IMR-90 (cell line): ENCODE data around the gene MARF1. TPM values are rescaled to one million over a fixed set of nuclear protein-coding genes. Genes with fewer than 3 reads are reported as not detected.
A peak's percentile ranks its signal among the peaks of the same experiment; 100 is the strongest.

Source experiments
- ATAC-seq: fragments of 200-7000 bp; cut with Tn5 transposase; 2 replicates; pipeline ENCODE4 v1.9.1; 2020; ENCODE audit warnings: low read depth, mild to moderate bottlenecking, moderate library complexity
- BruUV-seq: library from RNA; stranded (reverse); fragments of 400-500 nt; replicated peaks from 2 replicates; lab custom pipeline; 2021; lab: Mats Ljungman, UMichigan
- CTCF ChIA-PET: fragments of 300-600 bp; formaldehyde crosslinking; extraction: SDS; loops from one replicate; lab custom pipeline; 2021; ENCODE audit warnings: antibody characterized with exemption; lab: Yijun Ruan, JAX
- POLR2A ChIA-PET: fragments of 300-600 bp; sonication (Branson Sonifier 250); formaldehyde crosslinking; loops from one replicate; lab custom pipeline; 2022; ENCODE audit warnings: antibody characterized with exemption; ENCODE audit not compliant: unreplicated experiment; lab: Charles Lee
- DNase-seq: peaks from one replicate; pipeline ENCODE4 v3.0.0; 2013
- H2AFZ ChIP-seq: replicated peaks from 2 replicates; pipeline ENCODE3; 2013; ENCODE audit warnings: low read length, mild to moderate bottlenecking; ENCODE audit not compliant: poor library complexity
- H2AK5ac ChIP-seq: 2 replicates; pipeline ENCODE4 v1.6.1; 2013; ENCODE audit warnings: low read depth, low read length, inconsistent platforms
- H2AK9ac ChIP-seq: replicated peaks from 2 replicates; pipeline ENCODE3; 2013; ENCODE audit warnings: mild to moderate bottlenecking, low read depth, low read length, moderate library complexity; ENCODE audit not compliant: poor library complexity
- H2BK120ac ChIP-seq: 2 replicates; pipeline ENCODE4 v1.6.1; 2013; ENCODE audit warnings: low read depth, low read length, inconsistent platforms
- H2BK15ac ChIP-seq: 3 replicates; pipeline ENCODE4 v1.6.1; 2013; ENCODE audit warnings: low read depth, low read length, inconsistent platforms
- H2BK20ac ChIP-seq: 2 replicates; pipeline ENCODE4 v1.6.1; 2013; ENCODE audit warnings: low read depth, mild to moderate bottlenecking, inconsistent platforms, low read length, moderate library complexity
- H2BK5ac ChIP-seq: 2 replicates; pipeline ENCODE4 v1.6.1; 2013; ENCODE audit warnings: mild to moderate bottlenecking, low read depth, low read length, inconsistent platforms; ENCODE audit not compliant: poor library complexity, severe bottlenecking
- H3K14ac ChIP-seq: replicated peaks from 2 replicates; pipeline ENCODE4 v1.6.1; 2013; ENCODE audit warnings: low read depth, low read length, inconsistent platforms
- H3K18ac ChIP-seq: 2 replicates; pipeline ENCODE4 v1.6.1; 2013; ENCODE audit warnings: low read depth, low read length, control low read depth
- H3K23ac ChIP-seq: 2 replicates; pipeline ENCODE4 v1.6.1; 2013; ENCODE audit warnings: low read depth, low read length, inconsistent platforms
- H3K27ac ChIP-seq: 2 replicates; pipeline ENCODE4 v1.5.1; 2013; ENCODE audit warnings: mild to moderate bottlenecking, control low read depth, low read length; ENCODE audit not compliant: insufficient read depth
- H3K27me3 ChIP-seq: 2 replicates; pipeline ENCODE4 v1.6.1; 2013; ENCODE audit warnings: low read length; ENCODE audit not compliant: control insufficient read depth, insufficient read depth
- H3K36me3 ChIP-seq: 2 replicates; pipeline ENCODE4 v1.6.1; 2013; ENCODE audit warnings: low read length, mixed read lengths; ENCODE audit not compliant: control insufficient read depth, insufficient read depth
- H3K4ac ChIP-seq: 2 replicates; pipeline ENCODE4 v1.6.1; 2013; ENCODE audit warnings: low read depth, low read length, inconsistent platforms
- H3K4me1 ChIP-seq: 2 replicates; pipeline ENCODE4 v1.6.1; 2013; ENCODE audit warnings: low read length, mixed read lengths; ENCODE audit not compliant: control insufficient read depth, insufficient read depth
- H3K4me2 ChIP-seq: 2 replicates; pipeline ENCODE4 v1.6.1; 2013; ENCODE audit warnings: low read depth, mild to moderate bottlenecking, control low read depth, low read length, moderate library complexity
- H3K4me3 ChIP-seq: 2 replicates; pipeline ENCODE4 v1.5.1; 2013; ENCODE audit warnings: low read depth, mild to moderate bottlenecking, control low read depth, low read length, moderate library complexity; ENCODE audit not compliant: insufficient read depth
- H3K56ac ChIP-seq: 2 replicates; pipeline ENCODE4 v1.6.1; 2013; ENCODE audit warnings: low read length, inconsistent platforms; ENCODE audit not compliant: insufficient read depth; ENCODE audit errors: extremely low read depth
- H3K79me1 ChIP-seq, 2 experiments: 2 replicates each; pipeline ENCODE4 v1.6.1; 2013; ENCODE audit warnings: low read length in 2 of 2, inconsistent platforms in 1 of 2, low read depth in 1 of 2
- H3K9ac ChIP-seq: 2 replicates; pipeline ENCODE4 v1.6.1; 2013; ENCODE audit warnings: low read depth, low read length, control low read depth
- H3K9me1 ChIP-seq: 2 replicates; pipeline ENCODE4 v1.6.1; 2013; ENCODE audit warnings: low read length, inconsistent platforms; ENCODE audit not compliant: insufficient read depth
- H3K9me3 ChIP-seq: 2 replicates; pipeline ENCODE4 v1.6.1; 2013; ENCODE audit warnings: low read length; ENCODE audit not compliant: control insufficient read depth, insufficient read depth
- H4K20me1 ChIP-seq: 2 replicates; pipeline ENCODE4 v1.6.1; 2013; ENCODE audit warnings: low read length, inconsistent platforms; ENCODE audit not compliant: insufficient read depth
- H4K5ac ChIP-seq: 2 replicates; pipeline ENCODE4 v1.6.1; 2013; ENCODE audit warnings: mild to moderate bottlenecking, low read depth, low read length, control low read depth
- H4K8ac ChIP-seq, 2 experiments: 2 replicates each; pipeline ENCODE4 v1.6.1; 2013; ENCODE audit warnings: low read depth in 2 of 2, low read length in 2 of 2, control low read depth in 1 of 2, inconsistent platforms in 1 of 2
- H4K91ac ChIP-seq: 2 replicates; pipeline ENCODE4 v1.6.1; 2013; ENCODE audit warnings: low read depth, low read length, inconsistent platforms; ENCODE audit not compliant: insufficient read depth
- CEBPB ChIP-seq: IDR thresholded peaks from 2 replicates; pipeline ENCODE4 v1.6.1; 2012; ENCODE audit warnings: low read depth, low read length, improper control_type of control experiment
- WGBS, 2 experiments: methylation state at CpG; one replicate each; pipeline versions ENCODE4 v1.1.5 to v1.1.7; 2013; ENCODE audit warnings: missing lambda C conversion rate in 2 of 2; ENCODE audit not compliant: insufficient read length in 1 of 2; ENCODE audit errors: extremely low coverage in 2 of 2; 5-methylcytosine and 5-hydroxymethylcytosine counted together
- dilution Hi-C: fragments of 300-500 bp; cut with HindIII; formaldehyde crosslinking; loops from one replicate; pipeline ENCODE4 v1.14.3; 2018; ENCODE audit warnings: low sequenced_read_pairs; ENCODE audit not compliant: unreplicated experiment
- in situ Hi-C: fragments of 300-500 bp; cut with MboI; formaldehyde crosslinking; loops from 3 replicates; pipeline ENCODE4 v1.14.3; 2019; ENCODE audit warnings: low sequenced_read_pairs, inconsistent platforms, mixed read lengths
- intact Hi-C: fragments of 100-400 bp; cut with micrococcal nuclease; formaldehyde crosslinking; loops from 2 replicates; pipeline ENCODE4 v1.10.0; 2022
- polyA plus RNA-seq, 3 experiments: library from polyadenylated mRNA; depleted of rRNA; stranded (reverse); fragments of >200 nt; gene quantifications; 2 replicates each; pipeline ENCODE4 v1.2.3, GENCODE V29; 2012; ENCODE audit warnings: low replicate concordance in 1 of 3
- total RNA-seq: library from RNA; depleted of rRNA; stranded (reverse); fragments of >200 nt; gene quantifications from 2 replicates; pipeline ENCODE4 v1.2.3, GENCODE V29; 2012

The MARF1 gene
- total and polyA plus RNA-seq, 2 of the 4 experiments (the other 2 are of a cell fraction) = 9.0 to 12.9 TPM

DNA sequence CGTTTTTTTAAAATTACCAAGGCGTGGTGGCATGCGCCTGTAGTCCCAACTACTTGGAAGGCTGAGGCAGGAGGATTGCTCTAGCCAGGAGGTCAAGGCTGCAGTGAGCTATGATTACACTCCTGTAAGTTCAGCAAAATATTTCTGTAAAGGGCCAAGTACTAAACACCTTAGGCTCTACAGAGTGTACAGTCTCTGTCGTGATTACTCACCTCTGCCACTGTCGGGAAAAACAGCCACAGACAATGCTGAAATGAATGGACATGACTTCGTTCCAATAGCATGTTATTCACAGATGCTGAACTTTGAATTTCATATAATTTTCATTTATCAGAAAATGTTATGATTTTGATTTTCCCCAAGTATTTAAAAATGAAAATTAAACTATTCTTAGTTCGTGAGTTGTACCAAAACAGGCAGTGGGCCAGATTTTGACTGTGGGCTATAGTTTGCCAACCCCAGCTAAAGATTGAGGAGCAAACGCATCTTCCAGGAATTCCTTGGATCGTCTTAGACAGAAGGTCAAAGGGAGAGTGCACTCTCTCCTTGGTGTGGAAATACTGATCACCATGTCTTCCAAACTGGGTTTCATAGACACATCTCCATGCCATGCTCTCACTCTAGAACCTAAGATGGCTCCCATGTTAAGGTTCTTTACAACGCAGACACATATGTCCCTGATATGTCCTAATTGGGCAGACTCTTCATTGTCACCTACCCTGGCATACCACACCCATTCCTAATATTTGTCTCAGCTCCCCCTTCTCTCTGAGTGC is 89.5 kb downstream of the MARF1 start:
- Histone ChIP-seq H3K9me1 (peaks cover 3% of the 10 kb centered on the region; the same call in 1 of the 2 replicates), H3K27me3 (no peaks in the 10 kb centered on the region), H2AFZ (no peak overlapping the region), H3K4ac (no peak overlapping the region), H2BK15ac (no peak overlapping the region), H3K56ac (no peak overlapping the region), H3K9ac (no peak overlapping the region), H3K18ac (no peak overlapping the region), H3K36me3 (peaks cover 10% of the 10 kb centered on the region; the same call in 1 of the 2 replicates), H3K4me1 (no peaks in the 10 kb centered on the region), H4K20me1 (peaks cover 13% of the 10 kb centered on the region), H4K5ac (no peak overlapping the region), H2AK5ac (no peak overlapping the region), H4K91ac (no peak overlapping the region), H2BK20ac (no peak overlapping the region), H3K14ac (no peak overlapping the region), H2AK9ac (no peak overlapping the region), H4K8ac (no peak overlapping the region), H2BK120ac (no peak overlapping the region), H3K4me3 (no peak overlapping the region), H2BK5ac (no peak overlapping the region), H3K27ac (no peak overlapping the region), H3K4me2 (no peak overlapping the region), H3K79me1 (peaks cover 0 to 10% of the 10 kb centered on the region in 2 experiments; a peak in 3 of 4 replicates), H3K9me3 (no peaks in the 10 kb centered on the region), H3K23ac (no peak overlapping the region)
- WGBS, 2 experiments = 100% methylated on average over 1 of the region's 10 CpGs; no CpG with 5 or more reads in 1 of the 2 experiments
- no TSS peak for BruUV-seq
- in situ Hi-C loops = loop anchor here (10.0 kb wide), 1 partner anchor 129 kb away; no protein-coding TSS in a partner anchor
- CTCF ChIA-PET = no interaction called here
- POLR2A ChIA-PET = no interaction called here
- intact Hi-C loops = loop anchor here (5.0 kb wide), 2 partner anchors 71 to 149 kb away; no protein-coding TSS in a partner anchor
- TF ChIP-seq CEBPB = no peak
- ATAC-seq (no peak), DNase-seq (peak; percentile 28)
- dilution Hi-C loops = no loop called here
